Measurements from ENCODE around the gene ZNRF2. TPM values are rescaled to one million over a fixed set of nuclear protein-coding genes. Genes with fewer than 3 reads are reported as not detected.

Gene ZNRF2
- total and polyA plus RNA-seq, 9 donors, result 7.2 to 12.1 (median 9.6) TPM

GRCh38 chr7:30302656-30303311 lies 18.4 kb downstream of the ZNRF2 start:
- Histone ChIP-seq H3K27ac (ENCODE audit: low read length) (no peak overlapping the region), H3K9me3 (replicated peaks; ENCODE audit: control insufficient read depth, low read depth, low read length) (no peaks in the 10 kb centered on the region), H3K4me1 (ENCODE audit: control insufficient read depth, insufficient read depth, low read length) (peaks cover 2% of the 10 kb centered on the region), H3K4me3 (ENCODE audit: low read length) (no peak overlapping the region), H3K36me3 (ENCODE audit: control insufficient read depth, insufficient read depth, low read length) (no peaks in the 10 kb centered on the region), H3K27me3 (ENCODE audit: control insufficient read depth, insufficient read depth, low read length) (no peaks in the 10 kb centered on the region)
- no peak for DNase-seq
- 93% methylated on average over 2 of the region's 10 CpGs for WGBS (ENCODE audit: insufficient coverage)

DNA sequence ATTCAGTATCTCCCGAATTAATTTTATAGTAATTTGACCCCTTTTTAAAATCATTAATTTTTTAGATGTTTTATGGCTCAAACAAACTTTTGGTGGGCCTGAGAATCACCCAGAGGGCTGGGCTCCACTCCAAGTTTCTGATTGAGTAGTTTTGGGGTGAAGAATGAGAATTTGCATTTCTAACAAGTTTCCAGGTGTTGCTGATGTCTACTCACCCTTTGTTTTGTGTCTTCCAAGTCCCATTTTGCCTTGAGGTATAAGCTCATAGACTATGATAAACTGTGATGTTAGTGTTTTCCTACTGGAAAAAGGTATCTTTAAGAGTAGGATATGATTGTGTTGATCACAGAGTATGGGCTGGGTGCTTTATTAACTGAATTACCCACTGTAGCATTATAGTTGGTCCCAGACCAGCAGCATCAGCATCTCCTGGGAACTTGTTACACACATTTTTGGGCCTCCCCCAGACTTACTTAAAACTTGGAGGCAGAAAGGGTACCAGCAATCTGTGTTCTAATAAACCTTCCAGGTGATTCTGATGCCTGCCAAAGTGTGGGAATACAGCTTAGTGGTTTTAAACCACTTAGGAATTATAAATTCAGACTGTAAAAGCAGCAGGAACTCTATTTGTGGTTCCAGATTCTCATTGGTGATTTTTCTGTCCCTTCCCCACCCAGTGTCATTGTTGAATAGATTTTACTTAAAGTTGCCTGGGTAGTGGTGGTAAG lies 19.1 kb downstream of the ZNRF2 start:
- no peaks in the 10 kb centered on the region for H3K9me3 ChIP-seq (replicated peaks; ENCODE audit: control insufficient read depth, low read depth, low read length)
- no peak for DNase-seq
- no peak overlapping the region for H3K4me3 ChIP-seq (ENCODE audit: low read length)
- H3K4me1 ChIP-seq (ENCODE audit: control insufficient read depth, insufficient read depth, low read length), result peaks cover 2% of the 10 kb centered on the region
- no peaks in the 10 kb centered on the region for H3K36me3 ChIP-seq (ENCODE audit: control insufficient read depth, insufficient read depth, low read length)
- H3K27ac ChIP-seq (ENCODE audit: low read length), result no peak overlapping the region
- WGBS (ENCODE audit: insufficient coverage), result no CpG with 5 or more reads among the region's 1 CpG
- H3K27me3 ChIP-seq (ENCODE audit: control insufficient read depth, insufficient read depth, low read length), result no peaks in the 10 kb centered on the region

DNA sequence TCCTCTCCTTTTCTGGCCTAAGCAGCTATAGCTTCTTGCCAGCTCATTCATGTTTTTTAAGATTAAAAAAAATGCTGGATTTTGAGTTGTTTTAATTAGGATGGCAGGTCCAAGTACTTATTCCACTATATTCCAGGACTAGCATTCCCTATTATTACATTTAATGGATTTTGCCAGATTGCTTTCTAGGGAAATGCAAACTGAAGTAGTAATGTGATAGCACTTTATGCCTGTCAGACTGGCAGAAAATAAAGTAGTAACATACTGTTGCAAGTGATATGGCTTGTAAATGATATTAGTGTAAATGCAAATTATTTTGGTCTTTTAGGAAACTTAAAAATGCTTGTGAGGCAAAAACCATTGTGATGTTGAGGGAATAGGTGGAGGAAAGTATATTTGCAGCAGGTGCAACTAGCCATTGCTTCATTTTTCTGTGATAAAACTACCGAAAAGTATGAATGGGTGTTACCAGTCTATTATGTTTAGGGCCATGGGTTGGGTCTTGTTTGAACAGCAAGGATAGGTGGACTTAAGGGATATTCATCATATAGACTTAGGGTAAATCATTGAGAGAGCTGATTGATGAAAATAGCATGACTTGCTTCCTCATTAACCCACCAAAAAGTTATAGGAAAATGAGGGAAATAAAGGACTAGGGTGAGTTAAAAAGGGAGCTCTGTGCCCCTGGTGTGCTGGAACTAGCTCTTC lies 19.9 kb downstream of the ZNRF2 start:
- no peak overlapping the region for H3K27ac ChIP-seq (ENCODE audit: low read length)
- H3K36me3 ChIP-seq (ENCODE audit: control insufficient read depth, insufficient read depth, low read length), result no peaks in the 10 kb centered on the region
- no peaks in the 10 kb centered on the region for H3K9me3 ChIP-seq (replicated peaks; ENCODE audit: control insufficient read depth, low read depth, low read length)
- no peak for DNase-seq
- no peaks in the 10 kb centered on the region for H3K27me3 ChIP-seq (ENCODE audit: control insufficient read depth, insufficient read depth, low read length)
- peaks cover 2% of the 10 kb centered on the region for H3K4me1 ChIP-seq (ENCODE audit: control insufficient read depth, insufficient read depth, low read length)
- no peak overlapping the region for H3K4me3 ChIP-seq (ENCODE audit: low read length)
- 67% methylated on average over 1 of the region's 1 CpG for WGBS (ENCODE audit: insufficient coverage)

DNA sequence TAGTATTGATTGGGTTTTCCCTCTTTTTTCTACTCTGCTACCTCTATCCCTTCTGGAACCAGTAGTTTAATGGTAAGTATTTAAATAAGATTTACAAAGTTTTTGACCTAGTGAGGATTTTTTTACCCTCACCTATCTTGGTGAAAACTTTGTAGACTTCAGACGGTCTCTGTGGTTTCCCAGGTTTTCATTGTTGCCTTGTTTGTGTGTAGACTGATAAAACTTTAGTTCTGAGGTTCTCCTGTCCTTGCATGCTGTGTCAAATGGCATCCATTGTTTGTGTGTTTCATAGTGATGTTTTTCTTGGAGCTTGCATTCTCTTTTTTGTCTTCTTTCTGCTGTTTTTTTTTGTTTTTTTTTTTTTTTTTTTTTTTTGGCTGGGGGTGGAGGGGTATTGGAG lies 22.6 kb downstream of the ZNRF2 start:
- DNase-seq, result no peak
- H3K4me1 ChIP-seq (ENCODE audit: control insufficient read depth, insufficient read depth, low read length), result no peaks in the 10 kb centered on the region

GRCh38 chr7:30308389-30308788 lies 24.0 kb downstream of the ZNRF2 start:
- no peaks in the 10 kb centered on the region for H3K36me3 ChIP-seq (ENCODE audit: control insufficient read depth, insufficient read depth, low read length)
- H3K4me1 ChIP-seq (ENCODE audit: control insufficient read depth, insufficient read depth, low read length), result no peaks in the 10 kb centered on the region
- H3K9me3 ChIP-seq (replicated peaks; ENCODE audit: control insufficient read depth, low read depth, low read length), result no peaks in the 10 kb centered on the region
- no peaks in the 10 kb centered on the region for H3K27me3 ChIP-seq (ENCODE audit: control insufficient read depth, insufficient read depth, low read length)
- no peak overlapping the region for H3K27ac ChIP-seq (ENCODE audit: low read length)
- H3K4me3 ChIP-seq (ENCODE audit: low read length), result no peak overlapping the region
- no peak for DNase-seq
- 80% methylated on average over 1 of the region's 2 CpGs for WGBS (ENCODE audit: insufficient coverage)

More for the DNA sequence above, 22.6 kb downstream of the ZNRF2 start:
- no peaks in the 10 kb centered on the region for H3K9me3 ChIP-seq (replicated peaks; ENCODE audit: control insufficient read depth, low read depth, low read length)
- H3K36me3 ChIP-seq (ENCODE audit: control insufficient read depth, insufficient read depth, low read length), result no peaks in the 10 kb centered on the region
- H3K4me3 ChIP-seq (ENCODE audit: low read length), result no peak overlapping the region
- no peak overlapping the region for H3K27ac ChIP-seq (ENCODE audit: low read length)
- no CpG with 5 or more reads among the region's 1 CpG for WGBS (ENCODE audit: insufficient coverage)
- no peaks in the 10 kb centered on the region for H3K27me3 ChIP-seq (ENCODE audit: control insufficient read depth, insufficient read depth, low read length)

GRCh38 chr7:30309302-30309701 lies 24.9 kb downstream of the ZNRF2 start:
- whole genome bisulfite sequencing (ENCODE audit: insufficient coverage), result no CpG with 5 or more reads among the region's 1 CpG
- H3K9me3 ChIP-seq (replicated peaks; ENCODE audit: control insufficient read depth, low read depth, low read length), result no peaks in the 10 kb centered on the region
- H3K27me3 ChIP-seq (ENCODE audit: control insufficient read depth, insufficient read depth, low read length), result no peaks in the 10 kb centered on the region
- DNase-seq, result no peak
- H3K36me3 ChIP-seq (ENCODE audit: control insufficient read depth, insufficient read depth, low read length), result no peaks in the 10 kb centered on the region
- no peaks in the 10 kb centered on the region for H3K4me1 ChIP-seq (ENCODE audit: control insufficient read depth, insufficient read depth, low read length)
- no peak overlapping the region for H3K4me3 ChIP-seq (ENCODE audit: low read length)
- no peak overlapping the region for H3K27ac ChIP-seq (ENCODE audit: low read length)

DNA sequence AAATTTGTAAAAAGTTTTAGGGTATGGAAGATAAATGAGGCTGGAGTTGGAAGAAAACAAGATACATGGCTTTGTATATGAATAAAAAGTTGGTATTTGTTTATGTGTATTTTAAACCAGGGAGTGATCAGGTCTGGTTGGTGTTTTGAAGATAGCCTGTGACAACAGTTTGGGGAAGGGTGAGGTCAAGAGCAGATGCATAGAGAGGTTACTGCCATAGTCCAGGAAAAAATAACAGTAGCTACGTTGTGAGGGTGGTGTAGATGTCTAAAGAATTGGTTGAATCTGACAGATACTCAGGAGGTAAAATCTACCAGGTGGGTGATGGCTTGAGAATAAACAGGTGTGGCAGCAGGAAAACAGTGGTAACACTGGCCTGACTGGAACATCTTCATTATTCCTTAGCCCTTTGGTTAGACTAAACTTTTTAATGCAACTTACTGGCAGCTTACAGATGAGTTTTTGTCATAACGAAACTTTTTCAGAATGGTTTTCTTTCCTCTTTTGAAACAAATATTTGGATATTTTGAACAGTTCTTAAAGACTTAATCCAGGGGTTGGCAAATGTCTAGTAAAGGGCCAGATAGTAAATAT lies 25.5 kb downstream of the ZNRF2 start:
- Histone ChIP-seq H3K4me1 (ENCODE audit: control insufficient read depth, insufficient read depth, low read length) (no peaks in the 10 kb centered on the region), H3K36me3 (ENCODE audit: control insufficient read depth, insufficient read depth, low read length) (no peaks in the 10 kb centered on the region), H3K27me3 (ENCODE audit: control insufficient read depth, insufficient read depth, low read length) (no peaks in the 10 kb centered on the region), H3K4me3 (ENCODE audit: low read length) (no peak overlapping the region), H3K9me3 (replicated peaks; ENCODE audit: control insufficient read depth, low read depth, low read length) (no peaks in the 10 kb centered on the region), H3K27ac (ENCODE audit: low read length) (no peak overlapping the region)
- no peak for DNase-seq
- WGBS (ENCODE audit: insufficient coverage), result 70% methylated on average over 1 of the region's 2 CpGs

DNA sequence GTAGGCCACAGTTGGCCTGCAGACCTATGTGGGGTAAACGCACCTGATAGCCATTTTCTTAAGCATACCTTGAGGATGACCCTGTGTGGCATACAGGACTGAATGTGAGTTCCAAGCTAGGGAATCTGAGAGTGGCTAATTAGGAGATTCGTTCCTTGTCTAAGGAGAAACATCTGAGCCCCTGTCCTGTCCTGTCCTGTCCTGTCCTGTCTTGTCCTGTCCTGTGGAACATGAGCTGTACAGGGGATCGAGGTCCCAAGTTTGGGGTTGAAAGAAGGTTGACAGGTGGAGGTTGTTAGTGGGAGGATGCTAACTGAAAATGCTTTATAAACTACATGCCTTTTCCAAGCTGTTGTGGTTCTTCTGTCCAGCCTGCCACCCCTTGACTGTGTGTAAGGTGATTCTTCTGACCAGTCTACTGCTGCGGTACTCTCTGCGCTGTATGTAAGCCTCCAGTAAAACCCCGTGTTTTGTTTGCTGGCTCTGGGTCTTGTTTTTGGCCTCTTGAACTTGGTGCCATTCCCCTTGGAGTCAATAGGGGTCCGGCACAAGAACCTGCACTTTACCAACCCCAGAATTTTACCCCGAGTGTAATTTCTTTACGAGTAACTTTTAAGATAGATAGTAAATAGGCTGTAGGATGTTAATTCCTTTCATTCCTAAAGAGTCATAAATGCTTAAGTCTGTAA lies 26.4 kb downstream of the ZNRF2 start:
- 78% methylated on average over 5 of the region's 9 CpGs for WGBS (ENCODE audit: insufficient coverage)
- no peaks in the 10 kb centered on the region for H3K9me3 ChIP-seq (replicated peaks; ENCODE audit: control insufficient read depth, low read depth, low read length)

DNA sequence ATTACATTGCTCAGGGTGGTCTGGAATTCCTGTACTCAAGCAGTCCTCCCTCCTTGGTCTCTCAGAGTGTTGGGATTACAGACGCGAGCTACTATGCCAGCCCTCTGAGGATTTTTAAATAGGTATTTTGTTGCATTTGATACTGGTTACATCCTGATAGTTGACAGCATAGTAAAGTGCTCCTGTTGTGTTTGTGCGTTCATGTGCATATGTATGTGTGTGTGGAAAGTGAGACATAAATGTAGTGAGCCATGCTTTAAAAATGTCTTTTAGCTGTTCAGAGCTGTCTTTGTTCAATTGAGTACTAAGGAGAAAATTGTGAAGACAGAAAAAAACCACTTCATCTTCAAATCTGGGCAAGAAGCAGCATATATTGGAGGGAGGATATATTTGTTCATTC lies 27.8 kb downstream of the ZNRF2 start:
- Histone ChIP-seq H3K4me3 (ENCODE audit: low read length) (no peak overlapping the region), H3K9me3 (replicated peaks; ENCODE audit: control insufficient read depth, low read depth, low read length) (no peaks in the 10 kb centered on the region), H3K4me1 (ENCODE audit: control insufficient read depth, insufficient read depth, low read length) (no peaks in the 10 kb centered on the region), H3K27me3 (ENCODE audit: control insufficient read depth, insufficient read depth, low read length) (no peaks in the 10 kb centered on the region), H3K36me3 (ENCODE audit: control insufficient read depth, insufficient read depth, low read length) (no peaks in the 10 kb centered on the region), H3K27ac (ENCODE audit: low read length) (no peak overlapping the region)
- DNase-seq, result no peak
- 67% methylated on average over 1 of the region's 3 CpGs for WGBS (ENCODE audit: insufficient coverage)

More for the DNA sequence above, 26.4 kb downstream of the ZNRF2 start:
- Histone ChIP-seq H3K27ac (ENCODE audit: low read length) (no peak overlapping the region), H3K27me3 (ENCODE audit: control insufficient read depth, insufficient read depth, low read length) (no peaks in the 10 kb centered on the region), H3K4me3 (ENCODE audit: low read length) (no peak overlapping the region), H3K4me1 (ENCODE audit: control insufficient read depth, insufficient read depth, low read length) (no peaks in the 10 kb centered on the region), H3K36me3 (ENCODE audit: control insufficient read depth, insufficient read depth, low read length) (no peaks in the 10 kb centered on the region)
- no peak for DNase-seq
